Measurements from ENCODE around the gene SPPL3.

- TF ChIP-seq, protein P1, sequence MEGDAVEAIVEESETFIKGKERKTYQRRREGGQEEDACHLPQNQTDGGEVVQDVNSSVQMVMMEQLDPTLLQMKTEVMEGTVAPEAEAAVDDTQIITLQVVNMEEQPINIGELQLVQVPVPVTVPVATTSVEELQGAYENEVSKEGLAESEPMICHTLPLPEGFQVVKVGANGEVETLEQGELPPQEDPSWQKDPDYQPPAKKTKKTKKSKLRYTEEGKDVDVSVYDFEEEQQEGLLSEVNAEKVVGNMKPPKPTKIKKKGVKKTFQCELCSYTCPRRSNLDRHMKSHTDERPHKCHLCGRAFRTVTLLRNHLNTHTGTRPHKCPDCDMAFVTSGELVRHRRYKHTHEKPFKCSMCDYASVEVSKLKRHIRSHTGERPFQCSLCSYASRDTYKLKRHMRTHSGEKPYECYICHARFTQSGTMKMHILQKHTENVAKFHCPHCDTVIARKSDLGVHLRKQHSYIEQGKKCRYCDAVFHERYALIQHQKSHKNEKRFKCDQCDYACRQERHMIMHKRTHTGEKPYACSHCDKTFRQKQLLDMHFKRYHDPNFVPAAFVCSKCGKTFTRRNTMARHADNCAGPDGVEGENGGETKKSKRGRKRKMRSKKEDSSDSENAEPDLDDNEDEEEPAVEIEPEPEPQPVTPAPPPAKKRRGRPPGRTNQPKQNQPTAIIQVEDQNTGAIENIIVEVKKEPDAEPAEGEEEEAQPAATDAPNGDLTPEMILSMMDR (IDR thresholded peaks at IDR 0.05), result no peak
- TF ChIP-seq POLR2A (IDR thresholded peaks at IDR 0.05), result no peak
Measured at GRCh38 chr12:120740871-120741270, 163.3 kb downstream of the SPPL3 start.
